NB4 (cell line): ENCODE results near the gene SPATA32.

ENCODE experiments used
- MAX ChIP-seq: IDR thresholded peaks from 2 replicates; pipeline ENCODE4 v1.6.1; 2011; ENCODE audit warnings: low read depth, low read length
- MYC ChIP-seq: IDR thresholded peaks from 2 replicates; pipeline ENCODE4 v1.6.1; 2011; ENCODE audit warnings: low read depth, low read length
- POLR2A ChIP-seq: IDR thresholded peaks from 2 replicates; pipeline ENCODE4 v1.6.1; 2011; ENCODE audit warnings: mild to moderate bottlenecking; ENCODE audit not compliant: insufficient read length; ENCODE audit errors: extremely low read depth
- TF ChIP-seq, protein P1 (sequence below): IDR thresholded peaks from one replicate; pipeline ENCODE4 v1.5.1; 2012; ENCODE audit warnings: low read depth, low read length

DNA sequence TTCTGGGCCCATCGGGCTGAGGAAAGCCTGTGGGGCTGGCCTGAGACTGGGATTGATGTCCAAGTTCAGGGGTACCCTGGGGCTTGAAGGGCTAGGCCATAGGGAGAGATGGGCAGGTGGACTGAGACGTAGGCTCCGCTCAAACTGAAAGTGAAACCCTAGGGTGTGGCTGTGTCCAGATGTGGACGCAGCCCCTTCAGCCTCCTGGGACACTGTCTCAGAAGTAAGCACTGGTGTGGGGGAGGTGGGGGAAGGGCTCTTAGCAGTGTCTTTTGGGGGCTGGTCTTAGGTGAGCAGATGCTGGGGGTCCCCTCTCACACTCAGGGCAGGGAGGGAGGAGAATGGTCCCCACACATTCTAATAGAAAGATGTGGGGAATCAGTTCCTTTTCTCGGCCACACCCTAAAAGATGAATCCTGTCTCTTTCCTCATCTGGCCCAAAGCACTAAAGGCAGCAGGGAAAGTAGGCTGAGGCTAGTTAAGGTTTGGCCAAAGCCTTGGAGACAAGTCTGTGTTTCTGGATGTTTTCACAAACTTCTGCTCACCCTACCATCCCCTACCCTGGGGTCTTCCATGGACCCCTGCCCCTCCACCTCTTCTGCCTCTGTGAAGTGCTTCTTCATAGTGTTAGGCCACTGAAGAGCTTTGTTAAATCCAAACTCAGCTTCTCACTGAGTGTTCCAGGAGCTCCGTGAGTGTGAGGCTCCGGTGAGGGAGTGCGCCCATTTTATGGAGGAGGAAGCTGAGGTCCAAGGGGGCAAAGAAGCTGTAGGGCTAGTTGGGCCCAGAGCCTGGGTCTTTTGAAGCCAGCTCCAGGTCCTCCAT is 34.6 kb downstream of the SPATA32 start:
- TF ChIP-seq, protein P1, sequence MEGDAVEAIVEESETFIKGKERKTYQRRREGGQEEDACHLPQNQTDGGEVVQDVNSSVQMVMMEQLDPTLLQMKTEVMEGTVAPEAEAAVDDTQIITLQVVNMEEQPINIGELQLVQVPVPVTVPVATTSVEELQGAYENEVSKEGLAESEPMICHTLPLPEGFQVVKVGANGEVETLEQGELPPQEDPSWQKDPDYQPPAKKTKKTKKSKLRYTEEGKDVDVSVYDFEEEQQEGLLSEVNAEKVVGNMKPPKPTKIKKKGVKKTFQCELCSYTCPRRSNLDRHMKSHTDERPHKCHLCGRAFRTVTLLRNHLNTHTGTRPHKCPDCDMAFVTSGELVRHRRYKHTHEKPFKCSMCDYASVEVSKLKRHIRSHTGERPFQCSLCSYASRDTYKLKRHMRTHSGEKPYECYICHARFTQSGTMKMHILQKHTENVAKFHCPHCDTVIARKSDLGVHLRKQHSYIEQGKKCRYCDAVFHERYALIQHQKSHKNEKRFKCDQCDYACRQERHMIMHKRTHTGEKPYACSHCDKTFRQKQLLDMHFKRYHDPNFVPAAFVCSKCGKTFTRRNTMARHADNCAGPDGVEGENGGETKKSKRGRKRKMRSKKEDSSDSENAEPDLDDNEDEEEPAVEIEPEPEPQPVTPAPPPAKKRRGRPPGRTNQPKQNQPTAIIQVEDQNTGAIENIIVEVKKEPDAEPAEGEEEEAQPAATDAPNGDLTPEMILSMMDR = no peak
- no peak for TF ChIP-seq POLR2A
- no peak for TF ChIP-seq MYC
- no peak for TF ChIP-seq MAX
